WI38 (cell line): Measurements from ENCODE around the gene CNGA3.
A peak's percentile ranks its signal among the peaks of the same experiment; 100 is the strongest.
"Not testable (repeated sequence)": the region's sequence is repeated elsewhere in the genome, so short reads cannot be mapped to it uniquely, and the experiment has no call there.

Experiments
- H3K4me3 ChIP-seq: 2 replicates; pipeline ENCODE4 v1.5.1; 2011; ENCODE audit warnings: low read depth, mild to moderate bottlenecking, control low read depth, low read length
- TF ChIP-seq, protein P1 (sequence below): IDR thresholded peaks from 2 replicates; pipeline ENCODE4 v1.5.1; 2012; ENCODE audit warnings: low read depth, mild to moderate bottlenecking, control low read depth, low read length

CNGA3 gene

DNA sequence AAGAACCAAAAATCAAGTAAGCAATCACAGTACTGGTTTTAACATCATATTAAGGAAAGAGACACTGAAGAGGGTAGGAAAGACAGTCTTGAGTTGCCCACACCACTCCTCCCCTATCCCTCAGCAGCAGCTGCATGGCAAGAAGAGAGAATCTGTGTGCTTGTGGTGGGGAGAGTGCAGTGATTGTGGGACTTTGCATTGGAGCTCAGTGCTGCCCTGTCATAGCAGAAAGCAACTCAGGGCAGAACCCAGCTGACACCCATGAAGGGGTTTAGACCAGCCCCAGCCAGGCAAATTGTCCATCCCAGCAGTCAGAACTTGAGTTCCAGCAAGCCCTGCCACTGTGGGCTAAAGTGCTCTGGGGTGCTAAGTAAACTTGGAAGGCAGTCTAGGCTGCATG is 57.6 kb downstream of the CNGA3 start:
- TF ChIP-seq, protein P1, sequence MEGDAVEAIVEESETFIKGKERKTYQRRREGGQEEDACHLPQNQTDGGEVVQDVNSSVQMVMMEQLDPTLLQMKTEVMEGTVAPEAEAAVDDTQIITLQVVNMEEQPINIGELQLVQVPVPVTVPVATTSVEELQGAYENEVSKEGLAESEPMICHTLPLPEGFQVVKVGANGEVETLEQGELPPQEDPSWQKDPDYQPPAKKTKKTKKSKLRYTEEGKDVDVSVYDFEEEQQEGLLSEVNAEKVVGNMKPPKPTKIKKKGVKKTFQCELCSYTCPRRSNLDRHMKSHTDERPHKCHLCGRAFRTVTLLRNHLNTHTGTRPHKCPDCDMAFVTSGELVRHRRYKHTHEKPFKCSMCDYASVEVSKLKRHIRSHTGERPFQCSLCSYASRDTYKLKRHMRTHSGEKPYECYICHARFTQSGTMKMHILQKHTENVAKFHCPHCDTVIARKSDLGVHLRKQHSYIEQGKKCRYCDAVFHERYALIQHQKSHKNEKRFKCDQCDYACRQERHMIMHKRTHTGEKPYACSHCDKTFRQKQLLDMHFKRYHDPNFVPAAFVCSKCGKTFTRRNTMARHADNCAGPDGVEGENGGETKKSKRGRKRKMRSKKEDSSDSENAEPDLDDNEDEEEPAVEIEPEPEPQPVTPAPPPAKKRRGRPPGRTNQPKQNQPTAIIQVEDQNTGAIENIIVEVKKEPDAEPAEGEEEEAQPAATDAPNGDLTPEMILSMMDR: no peak
- H3K4me3 ChIP-seq: no peak overlapping the region

GRCh38 chr2:98404556-98405250 is 58.4 kb downstream of the CNGA3 start:
- TF ChIP-seq, protein P1: no peak
- H3K4me3 ChIP-seq: no peak overlapping the region

DNA sequence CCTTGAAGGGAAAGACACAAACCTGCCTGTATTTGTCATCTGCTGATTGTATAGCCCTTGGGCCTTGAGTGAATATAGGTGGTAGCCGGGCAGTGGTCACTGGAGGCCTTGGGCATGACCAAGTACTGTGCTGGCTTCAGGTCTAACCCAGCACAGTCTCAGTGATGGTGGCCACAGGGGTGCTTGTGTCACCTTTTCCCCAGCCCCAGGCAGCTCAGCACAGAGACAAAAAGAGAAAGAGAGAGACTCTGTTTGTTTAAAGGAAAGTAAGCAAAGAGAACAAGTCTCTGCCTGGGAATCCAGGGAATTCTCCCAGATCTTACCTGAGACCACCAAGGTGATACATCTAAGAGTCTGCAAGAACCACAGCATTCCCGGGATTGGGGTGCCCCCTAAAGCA is 59.0 kb downstream of the CNGA3 start:
- TF ChIP-seq, protein P1: no peak
- no peak overlapping the region for H3K4me3 ChIP-seq

DNA sequence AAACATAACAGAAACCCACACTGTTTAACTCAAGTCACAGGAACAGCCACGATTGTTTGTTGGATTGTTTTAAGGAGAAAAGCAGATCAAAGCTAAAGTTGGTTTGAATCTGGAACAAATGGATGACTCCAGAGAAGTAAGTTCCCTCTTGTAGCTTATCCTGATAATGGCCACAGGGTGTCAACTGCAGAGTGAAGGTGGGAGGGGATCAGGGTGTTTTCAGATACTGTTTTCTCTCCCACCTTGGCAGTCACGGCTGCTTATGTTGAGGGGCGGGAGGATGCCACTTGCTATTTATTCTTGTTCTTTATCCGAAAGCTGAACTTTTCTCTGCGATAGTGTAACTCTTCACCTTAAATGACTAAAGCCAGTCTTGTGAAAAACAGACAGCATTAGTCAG is 61.9 kb downstream of the CNGA3 start:
- TF ChIP-seq, protein P1: no peak
- H3K4me3 ChIP-seq: no peak overlapping the region

- TF ChIP-seq, protein P1: peak; percentile 54
- no peak overlapping the region for H3K4me3 ChIP-seq
These were observed 66.6 kb downstream of the CNGA3 start for GRCh38 chr2:98412751-98413458.

DNA sequence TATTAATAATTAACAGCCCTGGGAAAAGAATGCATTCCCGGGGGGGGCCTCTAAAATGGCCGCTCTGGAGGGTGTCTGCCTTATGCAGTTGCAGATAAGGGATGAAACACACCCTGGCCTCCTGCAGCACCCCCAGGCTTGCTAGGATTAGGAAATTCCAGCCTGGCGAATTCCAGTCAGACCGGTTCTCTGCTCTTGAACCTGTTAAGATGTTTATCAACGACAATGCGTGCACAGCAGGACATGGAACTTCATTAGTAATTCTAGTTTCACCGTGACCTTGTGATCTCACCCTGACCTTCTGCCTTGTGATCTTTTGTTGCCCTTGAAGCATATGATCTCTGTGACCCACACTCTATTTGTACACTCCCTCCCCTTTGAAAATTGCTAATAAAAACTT is 68.0 kb downstream of the CNGA3 start:
- not testable (repeated sequence) for H3K4me3 ChIP-seq

DNA sequence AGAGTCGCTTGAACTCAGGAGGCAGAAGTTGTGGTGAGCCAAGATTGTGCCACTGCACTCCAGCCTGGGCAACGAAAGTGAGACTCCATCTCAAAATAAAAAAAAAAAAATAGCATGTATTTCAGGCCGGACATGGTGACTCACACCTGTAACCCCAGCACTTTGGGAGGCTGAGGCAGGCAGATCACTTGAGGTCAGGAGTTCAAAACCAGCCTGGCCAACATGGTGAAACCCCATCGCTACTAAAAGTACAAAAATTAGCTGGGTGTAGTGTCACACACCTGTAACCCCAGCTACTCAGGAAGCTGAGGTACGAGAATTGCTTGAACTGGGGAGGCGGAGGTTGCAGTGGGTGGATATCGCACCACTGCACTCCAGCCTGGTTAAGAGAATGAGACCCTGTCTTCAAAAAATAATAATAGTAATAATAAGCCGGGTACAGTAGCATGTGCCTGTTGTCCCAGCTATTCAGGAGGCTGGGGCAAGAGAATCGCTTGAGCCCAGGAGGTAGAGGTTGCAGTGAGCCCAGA is 69.5 kb downstream of the CNGA3 start:
- H3K4me3 ChIP-seq: not testable (repeated sequence)

- H3K4me3 ChIP-seq: no peak overlapping the region
- TF ChIP-seq, protein P1: no peak
These were observed 70.3 kb downstream of the CNGA3 start for GRCh38 chr2:98416383-98417159.
